ENCODE data around the gene ACER2.

DNA sequence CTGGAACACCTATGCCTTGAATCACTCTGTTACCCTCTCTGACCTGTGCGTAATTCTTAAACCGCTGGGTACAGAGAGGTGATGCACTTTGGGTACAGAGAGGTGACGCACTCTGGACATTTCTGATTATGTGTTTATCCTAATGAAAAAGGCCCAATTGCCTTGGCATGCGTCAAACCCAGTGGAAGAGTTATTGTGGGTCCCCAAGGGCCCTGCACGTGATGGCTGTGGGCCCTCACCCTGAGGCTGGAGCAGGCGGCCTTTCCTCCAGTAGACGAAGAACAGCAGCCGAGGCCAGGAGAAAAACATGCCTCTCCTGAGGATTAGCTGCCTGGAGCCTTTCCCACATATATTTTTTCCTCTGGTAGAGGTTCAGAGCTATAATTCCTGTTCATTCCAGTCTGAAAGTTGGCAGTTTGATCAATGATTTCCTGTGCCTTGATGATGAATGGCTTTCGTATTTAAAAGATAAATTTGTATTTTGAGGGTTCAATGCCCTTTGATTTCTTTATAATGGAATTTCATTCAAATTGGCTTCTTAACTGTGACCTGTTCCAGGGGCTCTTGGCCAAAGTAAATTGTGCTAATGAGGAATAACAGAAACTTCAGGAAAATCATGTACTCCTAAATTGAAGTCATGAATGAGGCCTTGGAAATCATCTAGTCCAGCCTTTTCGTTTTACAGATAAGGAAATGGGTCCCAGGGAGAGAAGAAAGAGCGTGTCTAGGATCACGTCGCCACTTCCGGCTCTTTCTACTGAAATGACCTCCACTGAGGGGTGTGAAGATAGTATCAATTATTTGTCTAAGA lies 22.8 kb downstream of the ACER2 start:
- TF ChIP-seq POLR2A (IDR thresholded peaks at IDR 0.05; ENCODE audit: low read depth) (no peak), POLR2AphosphoS5 (IDR thresholded peaks at IDR 0.05) (peak; percentile 15 to 60), EP300 (IDR thresholded peaks at IDR 0.05) (no peak)
- TF ChIP-seq, protein P1, sequence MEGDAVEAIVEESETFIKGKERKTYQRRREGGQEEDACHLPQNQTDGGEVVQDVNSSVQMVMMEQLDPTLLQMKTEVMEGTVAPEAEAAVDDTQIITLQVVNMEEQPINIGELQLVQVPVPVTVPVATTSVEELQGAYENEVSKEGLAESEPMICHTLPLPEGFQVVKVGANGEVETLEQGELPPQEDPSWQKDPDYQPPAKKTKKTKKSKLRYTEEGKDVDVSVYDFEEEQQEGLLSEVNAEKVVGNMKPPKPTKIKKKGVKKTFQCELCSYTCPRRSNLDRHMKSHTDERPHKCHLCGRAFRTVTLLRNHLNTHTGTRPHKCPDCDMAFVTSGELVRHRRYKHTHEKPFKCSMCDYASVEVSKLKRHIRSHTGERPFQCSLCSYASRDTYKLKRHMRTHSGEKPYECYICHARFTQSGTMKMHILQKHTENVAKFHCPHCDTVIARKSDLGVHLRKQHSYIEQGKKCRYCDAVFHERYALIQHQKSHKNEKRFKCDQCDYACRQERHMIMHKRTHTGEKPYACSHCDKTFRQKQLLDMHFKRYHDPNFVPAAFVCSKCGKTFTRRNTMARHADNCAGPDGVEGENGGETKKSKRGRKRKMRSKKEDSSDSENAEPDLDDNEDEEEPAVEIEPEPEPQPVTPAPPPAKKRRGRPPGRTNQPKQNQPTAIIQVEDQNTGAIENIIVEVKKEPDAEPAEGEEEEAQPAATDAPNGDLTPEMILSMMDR (IDR thresholded peaks at IDR 0.05) = no peak

Data from esophagus muscularis mucosa (tissue), 4 donors.